HepG2 (cell line): ENCODE data around the gene NSD1. TPM values are rescaled to one million over a fixed set of nuclear protein-coding genes. Genes with fewer than 3 reads are reported as not detected.

Experiments used
- CREB1 ChIP-seq, 2 experiments: fragments of 450-650 bp in 1 of 2; IDR thresholded peaks; 2 replicates each; pipeline ENCODE4 v1.6.1; 2016 to 2017; ENCODE audit warnings: control low read depth in 1 of 2, mild to moderate bottlenecking in 1 of 2, missing compliant biosample characterization in 1 of 2, missing genetic modification characterization in 1 of 2
- ELF3 ChIP-seq: IDR thresholded peaks from 2 replicates; pipeline ENCODE4 v1.6.1; 2016; ENCODE audit warnings: missing genetic modification reagents, missing compliant biosample characterization
- GZF1 ChIP-seq: sonication (generic); formaldehyde crosslinking; IDR thresholded peaks from 2 replicates; pipeline ENCODE4 v1.5.1; 2020; ENCODE audit warnings: mild to moderate bottlenecking, missing genetic modification reagents
- HCFC1 ChIP-seq: fragments of 150-350 bp; IDR thresholded peaks from 2 replicates; pipeline ENCODE4 v1.6.1; 2014; ENCODE audit warnings: low read depth, low read length
- LCORL ChIP-seq, 2 experiments: fragments of 450-650 bp in 1 of 2; sonication (generic) in 1 of 2; formaldehyde crosslinking in 1 of 2; IDR thresholded peaks; 2 replicates each; pipeline versions ENCODE4 v1.5.0 to v1.6.1; 2017 to 2020; ENCODE audit warnings: antibody characterized with exemption in 1 of 2, missing genetic modification reagents in 1 of 2
- PLRG1 ChIP-seq: fragments of 450-650 bp; conservative IDR thresholded peaks from 2 replicates; pipeline ENCODE4 v1.6.1; 2016
- TCF7 ChIP-seq: sonication (generic); IDR thresholded peaks from 2 replicates; pipeline ENCODE4 v1.6.1; 2016; ENCODE audit warnings: antibody characterized with exemption, low read depth
- THAP11 ChIP-seq: IDR thresholded peaks from 2 replicates; pipeline ENCODE4 v1.6.1; 2016; ENCODE audit warnings: missing biosample characterization, missing genetic modification reagents
- ZFP37 ChIP-seq: sonication (generic); formaldehyde crosslinking; IDR thresholded peaks from 2 replicates; pipeline ENCODE4 v1.4.0; 2020; ENCODE audit warnings: missing genetic modification reagents, borderline replicate concordance
- ZNF136 ChIP-seq: sonication (generic); formaldehyde crosslinking; IDR thresholded peaks from 2 replicates; pipeline ENCODE4 v1.8.1; 2022; ENCODE audit warnings: low read depth, mild to moderate bottlenecking, moderate library complexity, missing genetic modification reagents
- ZNF20 ChIP-seq: sonication (generic); formaldehyde crosslinking; IDR thresholded peaks from 2 replicates; pipeline ENCODE4 v1.4.0; 2020; ENCODE audit warnings: mild to moderate bottlenecking, moderate library complexity, missing genetic modification reagents
- ZNF562 ChIP-seq: sonication (generic); formaldehyde crosslinking; IDR thresholded peaks from 2 replicates; pipeline ENCODE4 v1.8.0; 2022; ENCODE audit warnings: missing genetic modification reagents, borderline replicate concordance
- ZNF567 ChIP-seq: sonication (generic); formaldehyde crosslinking; IDR thresholded peaks from 2 replicates; pipeline ENCODE4 v1.8.1; 2023; ENCODE audit warnings: mild to moderate bottlenecking, missing genetic modification reagents, borderline replicate concordance
- polyA plus RNA-seq, 8 experiments: library from polyadenylated mRNA; depleted of rRNA in 3 of 8; stranded (reverse) in 7 of 8; unstranded in 1 of 8; fragments of >200 nt; fragmentation: Illumina TruSeq in 4 of 8; extraction: Trizol in 4 of 8; gene quantifications; 2 replicates each; pipeline versions ENCODE4 v1.2.1 to v1.2.3, GENCODE V29; 2011 to 2016; ENCODE audit warnings: low read depth in 4 of 8, missing spikeins in 1 of 8, mixed read lengths in 1 of 8; ENCODE audit not compliant: insufficient read depth in 1 of 8
- total RNA-seq, 5 experiments: library from RNA; depleted of rRNA; stranded (reverse); fragments of >200 nt; fragmentation: Illumina TruSeq; extraction: Trizol; gene quantifications; 2 replicates each; pipeline ENCODE4 v1.2.3, GENCODE V29; 2016; ENCODE audit warnings: low read depth in 1 of 5
- TF ChIP-seq, protein P1 (sequence below): sonication (generic); formaldehyde crosslinking; IDR thresholded peaks from 2 replicates; pipeline ENCODE4 v1.5.1; 2020; ENCODE audit warnings: missing genetic modification reagents, mild to moderate bottlenecking, borderline replicate concordance
- TF ChIP-seq, protein P2 (sequence below), 2 experiments: sonication (generic) in 1 of 2; formaldehyde crosslinking in 1 of 2; IDR thresholded peaks; 2 replicates each; pipeline versions ENCODE4 v1.6.1 to v1.9.0; 2014 to 2022; ENCODE audit warnings: antibody characterized with exemption in 1 of 2, borderline replicate concordance in 1 of 2, inconsistent platforms in 1 of 2, low read depth in 1 of 2, missing genetic modification reagents in 1 of 2
- TF ChIP-seq, protein P3 (sequence below), 2 experiments: IDR thresholded peaks; 2 replicates each; pipeline ENCODE4 v1.6.1; 2011 to 2012; ENCODE audit warnings: low read length in 2 of 2, borderline replicate concordance in 1 of 2, low read depth in 1 of 2, mild to moderate bottlenecking in 1 of 2, moderate library complexity in 1 of 2

Gene NSD1
- total and polyA plus RNA-seq, 2 of the 13 experiments (the other 11 are each of a cell fraction or from before 2014, with no cell fraction given): 0.01 to 0.09 TPM

GRCh38 chr5:177105691-177106476 is 27.7 kb upstream of the NSD1 start (continued):
- TF ChIP-seq, protein P1, sequence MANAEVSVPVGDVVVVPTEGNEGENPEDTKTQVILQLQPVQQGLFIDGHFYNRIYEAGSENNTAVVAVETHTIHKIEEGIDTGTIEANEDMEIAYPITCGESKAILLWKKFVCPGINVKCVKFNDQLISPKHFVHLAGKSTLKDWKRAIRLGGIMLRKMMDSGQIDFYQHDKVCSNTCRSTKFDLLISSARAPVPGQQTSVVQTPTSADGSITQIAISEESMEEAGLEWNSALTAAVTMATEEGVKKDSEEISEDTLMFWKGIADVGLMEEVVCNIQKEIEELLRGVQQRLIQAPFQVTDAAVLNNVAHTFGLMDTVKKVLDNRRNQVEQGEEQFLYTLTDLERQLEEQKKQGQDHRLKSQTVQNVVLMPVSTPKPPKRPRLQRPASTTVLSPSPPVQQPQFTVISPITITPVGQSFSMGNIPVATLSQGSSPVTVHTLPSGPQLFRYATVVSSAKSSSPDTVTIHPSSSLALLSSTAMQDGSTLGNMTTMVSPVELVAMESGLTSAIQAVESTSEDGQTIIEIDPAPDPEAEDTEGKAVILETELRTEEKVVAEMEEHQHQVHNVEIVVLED (CRISPR knock-in tag): 0 out of 2 replicates have a peak, but pooled peaks have one; percentile 21
- TF ChIP-seq ZNF562 (CRISPR knock-in tag) (0 out of 2 replicates have a peak, but pooled peaks have one; percentile 16), PLRG1 (no peak), TCF7 (no peak), LCORL (IDR thresholded peaks at IDR 0.05) (no peak), LCORL (CRISPR knock-in tag; IDR thresholded peaks at IDR 0.05) (peak; percentile 75), GZF1 (no peak), THAP11 (CRISPR knock-in tag) (peak; percentile 35; the same call in 1 of the 2 replicates), ZNF20 (no peak), ZNF136 (CRISPR knock-in tag) (no peak), ZFP37 (CRISPR knock-in tag) (no peak), CREB1 (IDR thresholded peaks at IDR 0.05) (no peak), CREB1 (CRISPR knock-in tag; IDR thresholded peaks at IDR 0.05) (no peak), ELF3 (0 out of 2 replicates have a peak, but pooled peaks have one; percentile 42), HCFC1 (no peak), ZNF567 (CRISPR knock-in tag) (no peak)
- TF ChIP-seq, protein P2, sequence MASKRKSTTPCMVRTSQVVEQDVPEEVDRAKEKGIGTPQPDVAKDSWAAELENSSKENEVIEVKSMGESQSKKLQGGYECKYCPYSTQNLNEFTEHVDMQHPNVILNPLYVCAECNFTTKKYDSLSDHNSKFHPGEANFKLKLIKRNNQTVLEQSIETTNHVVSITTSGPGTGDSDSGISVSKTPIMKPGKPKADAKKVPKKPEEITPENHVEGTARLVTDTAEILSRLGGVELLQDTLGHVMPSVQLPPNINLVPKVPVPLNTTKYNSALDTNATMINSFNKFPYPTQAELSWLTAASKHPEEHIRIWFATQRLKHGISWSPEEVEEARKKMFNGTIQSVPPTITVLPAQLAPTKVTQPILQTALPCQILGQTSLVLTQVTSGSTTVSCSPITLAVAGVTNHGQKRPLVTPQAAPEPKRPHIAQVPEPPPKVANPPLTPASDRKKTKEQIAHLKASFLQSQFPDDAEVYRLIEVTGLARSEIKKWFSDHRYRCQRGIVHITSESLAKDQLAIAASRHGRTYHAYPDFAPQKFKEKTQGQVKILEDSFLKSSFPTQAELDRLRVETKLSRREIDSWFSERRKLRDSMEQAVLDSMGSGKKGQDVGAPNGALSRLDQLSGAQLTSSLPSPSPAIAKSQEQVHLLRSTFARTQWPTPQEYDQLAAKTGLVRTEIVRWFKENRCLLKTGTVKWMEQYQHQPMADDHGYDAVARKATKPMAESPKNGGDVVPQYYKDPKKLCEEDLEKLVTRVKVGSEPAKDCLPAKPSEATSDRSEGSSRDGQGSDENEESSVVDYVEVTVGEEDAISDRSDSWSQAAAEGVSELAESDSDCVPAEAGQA (IDR thresholded peaks at IDR 0.05; ENCODE audit: low read depth): no peak
- TF ChIP-seq, protein P2 (CRISPR knock-in tag; IDR thresholded peaks at IDR 0.05; ENCODE audit: borderline replicate concordance): no peak
- TF ChIP-seq, protein P3, sequence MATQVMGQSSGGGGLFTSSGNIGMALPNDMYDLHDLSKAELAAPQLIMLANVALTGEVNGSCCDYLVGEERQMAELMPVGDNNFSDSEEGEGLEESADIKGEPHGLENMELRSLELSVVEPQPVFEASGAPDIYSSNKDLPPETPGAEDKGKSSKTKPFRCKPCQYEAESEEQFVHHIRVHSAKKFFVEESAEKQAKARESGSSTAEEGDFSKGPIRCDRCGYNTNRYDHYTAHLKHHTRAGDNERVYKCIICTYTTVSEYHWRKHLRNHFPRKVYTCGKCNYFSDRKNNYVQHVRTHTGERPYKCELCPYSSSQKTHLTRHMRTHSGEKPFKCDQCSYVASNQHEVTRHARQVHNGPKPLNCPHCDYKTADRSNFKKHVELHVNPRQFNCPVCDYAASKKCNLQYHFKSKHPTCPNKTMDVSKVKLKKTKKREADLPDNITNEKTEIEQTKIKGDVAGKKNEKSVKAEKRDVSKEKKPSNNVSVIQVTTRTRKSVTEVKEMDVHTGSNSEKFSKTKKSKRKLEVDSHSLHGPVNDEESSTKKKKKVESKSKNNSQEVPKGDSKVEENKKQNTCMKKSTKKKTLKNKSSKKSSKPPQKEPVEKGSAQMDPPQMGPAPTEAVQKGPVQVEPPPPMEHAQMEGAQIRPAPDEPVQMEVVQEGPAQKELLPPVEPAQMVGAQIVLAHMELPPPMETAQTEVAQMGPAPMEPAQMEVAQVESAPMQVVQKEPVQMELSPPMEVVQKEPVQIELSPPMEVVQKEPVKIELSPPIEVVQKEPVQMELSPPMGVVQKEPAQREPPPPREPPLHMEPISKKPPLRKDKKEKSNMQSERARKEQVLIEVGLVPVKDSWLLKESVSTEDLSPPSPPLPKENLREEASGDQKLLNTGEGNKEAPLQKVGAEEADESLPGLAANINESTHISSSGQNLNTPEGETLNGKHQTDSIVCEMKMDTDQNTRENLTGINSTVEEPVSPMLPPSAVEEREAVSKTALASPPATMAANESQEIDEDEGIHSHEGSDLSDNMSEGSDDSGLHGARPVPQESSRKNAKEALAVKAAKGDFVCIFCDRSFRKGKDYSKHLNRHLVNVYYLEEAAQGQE (IDR thresholded peaks at IDR 0.05; ENCODE audit: borderline replicate concordance in 1 of 2, low read depth in 1 of 2, low read length in 2 of 2): no peak
